Transverse colon (tissue), 4 donors: ENCODE results near the gene KCNH1. TPM values are rescaled to one million over a fixed set of nuclear protein-coding genes. Genes with fewer than 3 reads are reported as not detected.

ENCODE experiments used
- DNase-seq: peaks from one replicate; pipeline ENCODE4 v3.0.0-alpha.2; 2019
- H3K27ac ChIP-seq, 4 donors: fragments of 200-600 bp; sonication (generic); 2 replicates each; pipeline ENCODE4 v1.5.1; 2016 to 2018; ENCODE audit warnings: inconsistent platforms in 4 of 4
- H3K27me3 ChIP-seq: fragments of 200-600 bp; sonication (generic); 2 replicates; pipeline ENCODE4 v1.5.1; 2017; ENCODE audit warnings: inconsistent platforms
- H3K36me3 ChIP-seq, 4 donors: fragments of 200-600 bp; sonication (generic); 2 replicates each; pipeline ENCODE4 v1.5.1; 2017 to 2019; ENCODE audit warnings: inconsistent platforms in 4 of 4
- H3K4me1 ChIP-seq, 4 donors: fragments of 200-600 bp; sonication (generic); 2 replicates each; pipeline ENCODE4 v1.5.1; 2017 to 2020; ENCODE audit warnings: inconsistent platforms in 4 of 4
- H3K4me3 ChIP-seq, 4 donors: fragments of 200-600 bp; sonication (generic); 1 replicate in 1 of 4; 2 replicates in 3 of 4; pipeline versions ENCODE4 v1.5.1 to v1.6.1; 2017 to 2019; ENCODE audit warnings: inconsistent platforms in 4 of 4
- H3K9me3 ChIP-seq, 2 donors: fragments of 200-600 bp; sonication (generic); 2 replicates each; pipeline ENCODE4 v1.5.1; 2017 to 2019; ENCODE audit warnings: inconsistent platforms in 2 of 2
- EP300 ChIP-seq: sonication (generic); formaldehyde crosslinking; IDR thresholded peaks from one replicate; pipeline ENCODE4 v1.6.1; 2017; ENCODE audit warnings: antibody characterized with exemption, low read depth
- POLR2A ChIP-seq: fragments of 450-650 bp; IDR thresholded peaks from one replicate; pipeline ENCODE4 v1.6.1; 2016; ENCODE audit warnings: antibody characterized with exemption, mild to moderate bottlenecking, moderate library complexity
- POLR2AphosphoS5 ChIP-seq, 3 donors: sonication (generic); formaldehyde crosslinking; IDR thresholded peaks; one replicate each; pipeline ENCODE4 v1.6.1; 2016; ENCODE audit warnings: antibody characterized with exemption in 3 of 3
- WGBS, 2 donors: methylation state at CpG; one replicate each; pipeline ENCODE4 v1.1.5; 2018; ENCODE audit warnings: low coverage in 1 of 2; 5-methylcytosine and 5-hydroxymethylcytosine counted together
- in situ Hi-C, 4 donors: fragments of 200-750 bp; cut with MboI; loops; one replicate each; pipeline versions ENCODE4 v1.15.0 to v1.15.1; 2017; ENCODE audit warnings: low sequenced_read_pairs in 3 of 4, low pct_ligation_motif_present in 1 of 4, low pct_unique_long_range_greater_than_20kb in 1 of 4
- intact Hi-C: fragments of 100-400 bp; cut with DNase I; formaldehyde crosslinking; loops from one replicate; pipeline ENCODE4 v1.15.1; 2023; ENCODE audit warnings: low total_unique reads
- total RNA-seq, 4 donors: library from RNA; depleted of rRNA; stranded (reverse); fragments of >200 nt; gene quantifications; one replicate each; pipeline ENCODE4 v1.1.0, GENCODE V29; 2016
- TF ChIP-seq, protein P1 (sequence below), 5 experiments: fragments of 200-600 bp in 3 of 5; fragments of 450-650 bp in 2 of 5; sonication (generic) in 3 of 5; IDR thresholded peaks; 1 replicate in 2 of 5; 2 replicates in 3 of 5; pipeline ENCODE4 v1.5.1; 2016 to 2017; ENCODE audit warnings: antibody characterized with exemption in 5 of 5, inconsistent platforms in 3 of 5, mild to moderate bottlenecking in 2 of 5, moderate library complexity in 1 of 5

Gene KCNH1
- total RNA-seq, 4 donors from 2014 or later = 0.55 to 9.4 (median 2.2) TPM

DNA sequence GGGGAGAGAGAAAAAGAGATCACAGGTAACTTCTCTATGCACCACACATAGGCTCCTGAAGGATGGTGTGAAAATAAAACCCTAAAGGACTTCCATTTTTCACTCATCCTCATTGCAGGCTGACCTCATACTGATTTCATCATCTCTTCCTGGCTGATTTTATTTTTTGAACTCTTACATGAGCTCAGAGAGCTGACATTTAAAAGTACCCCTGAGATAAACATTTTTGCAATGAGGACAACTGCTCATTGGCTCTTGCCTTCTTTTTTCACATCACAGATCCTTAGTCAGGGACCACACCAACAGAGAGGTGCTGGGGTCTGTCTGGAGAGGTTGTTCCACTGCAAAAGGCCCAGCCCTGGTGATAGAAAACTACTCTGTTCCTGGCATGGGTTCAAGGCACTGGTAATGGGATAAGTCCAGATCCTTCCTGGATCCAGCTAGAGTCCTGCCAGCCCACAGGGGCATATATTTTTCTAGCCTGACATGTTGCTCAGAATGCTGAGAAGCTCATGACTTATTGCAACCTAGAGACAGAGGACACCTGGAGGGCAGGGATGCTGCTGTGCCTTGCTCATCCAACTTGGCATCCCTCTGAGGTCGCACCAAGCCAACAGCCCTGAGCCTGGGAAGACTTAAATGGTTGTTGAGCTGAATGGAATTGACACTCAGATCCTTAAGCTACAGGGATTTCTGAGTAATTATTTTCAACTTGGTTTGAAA is 445.3 kb downstream of the KCNH1 start:
- DNase-seq = no peak
- H3K4me1 ChIP-seq = no peaks in the 10 kb centered on the region
- H3K27ac ChIP-seq = no peak overlapping the region
- TF ChIP-seq POLR2A (no peak), EP300 (no peak), POLR2AphosphoS5 (IDR thresholded peaks at IDR 0.05) (no peak)
- WGBS, 2 donors = 86% methylated on average over 1 of the region's 1 CpG; no CpG with 5 or more reads in 1 of the 2 donors
- H3K4me3 ChIP-seq = no peak overlapping the region
- H3K27me3 ChIP-seq = no peaks in the 10 kb centered on the region
- H3K36me3 ChIP-seq = no peaks in the 10 kb centered on the region
- H3K9me3 ChIP-seq = no peaks in the 10 kb centered on the region
- intact Hi-C loops = no loop called here
- in situ Hi-C loops = no loop called here

DNA sequence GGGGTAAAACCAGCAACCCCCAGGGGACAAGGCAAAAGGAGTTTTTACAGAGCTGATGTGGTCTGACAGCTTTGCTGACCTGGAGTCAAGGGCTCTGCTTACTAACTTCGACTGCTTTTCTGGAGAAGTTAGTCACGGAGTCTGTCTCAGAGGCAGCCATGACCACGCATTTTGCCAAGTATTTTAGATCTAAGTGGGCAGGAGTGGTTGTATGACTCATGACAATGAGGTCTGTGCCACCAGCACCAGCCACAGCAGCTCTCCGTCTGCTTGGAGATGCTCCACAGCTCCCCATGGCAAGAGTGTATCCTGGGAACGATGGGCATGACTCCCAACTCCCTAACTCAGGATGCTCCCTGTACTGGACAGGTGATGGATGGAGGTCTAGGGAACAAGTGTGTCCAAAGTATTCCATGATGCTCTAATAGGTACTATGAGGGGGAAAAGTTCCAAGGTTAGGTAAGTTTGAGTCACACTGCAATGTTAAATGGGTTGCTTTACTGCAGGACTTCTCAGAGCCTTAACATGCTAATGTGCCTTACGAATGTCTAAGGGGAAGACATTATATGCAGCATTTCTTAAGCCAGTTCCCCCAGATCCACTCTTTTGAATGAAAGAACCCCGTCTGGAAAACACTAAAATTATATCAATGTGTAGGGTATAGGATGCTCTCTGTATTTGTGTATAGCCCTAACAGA is 446.2 kb downstream of the KCNH1 start:
- H3K4me3 ChIP-seq = no peak overlapping the region
- no peaks in the 10 kb centered on the region for H3K9me3 ChIP-seq
- no peaks in the 10 kb centered on the region for H3K27me3 ChIP-seq
- H3K27ac ChIP-seq = no peak overlapping the region
- intact Hi-C loops = no loop called here
- H3K36me3 ChIP-seq = no peaks in the 10 kb centered on the region
- H3K4me1 ChIP-seq = no peaks in the 10 kb centered on the region
- in situ Hi-C loops = no loop called here
- 72 to 85% methylated on average over 3 to 7 of the region's 7 CpGs for WGBS, 2 donors
- DNase-seq = no peak
- TF ChIP-seq POLR2A = no peak
- TF ChIP-seq POLR2AphosphoS5 (IDR thresholded peaks at IDR 0.05) = no peak
- TF ChIP-seq EP300 = no peak
- TF ChIP-seq, protein P1, sequence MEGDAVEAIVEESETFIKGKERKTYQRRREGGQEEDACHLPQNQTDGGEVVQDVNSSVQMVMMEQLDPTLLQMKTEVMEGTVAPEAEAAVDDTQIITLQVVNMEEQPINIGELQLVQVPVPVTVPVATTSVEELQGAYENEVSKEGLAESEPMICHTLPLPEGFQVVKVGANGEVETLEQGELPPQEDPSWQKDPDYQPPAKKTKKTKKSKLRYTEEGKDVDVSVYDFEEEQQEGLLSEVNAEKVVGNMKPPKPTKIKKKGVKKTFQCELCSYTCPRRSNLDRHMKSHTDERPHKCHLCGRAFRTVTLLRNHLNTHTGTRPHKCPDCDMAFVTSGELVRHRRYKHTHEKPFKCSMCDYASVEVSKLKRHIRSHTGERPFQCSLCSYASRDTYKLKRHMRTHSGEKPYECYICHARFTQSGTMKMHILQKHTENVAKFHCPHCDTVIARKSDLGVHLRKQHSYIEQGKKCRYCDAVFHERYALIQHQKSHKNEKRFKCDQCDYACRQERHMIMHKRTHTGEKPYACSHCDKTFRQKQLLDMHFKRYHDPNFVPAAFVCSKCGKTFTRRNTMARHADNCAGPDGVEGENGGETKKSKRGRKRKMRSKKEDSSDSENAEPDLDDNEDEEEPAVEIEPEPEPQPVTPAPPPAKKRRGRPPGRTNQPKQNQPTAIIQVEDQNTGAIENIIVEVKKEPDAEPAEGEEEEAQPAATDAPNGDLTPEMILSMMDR (IDR thresholded peaks at IDR 0.05) = no peak

DNA sequence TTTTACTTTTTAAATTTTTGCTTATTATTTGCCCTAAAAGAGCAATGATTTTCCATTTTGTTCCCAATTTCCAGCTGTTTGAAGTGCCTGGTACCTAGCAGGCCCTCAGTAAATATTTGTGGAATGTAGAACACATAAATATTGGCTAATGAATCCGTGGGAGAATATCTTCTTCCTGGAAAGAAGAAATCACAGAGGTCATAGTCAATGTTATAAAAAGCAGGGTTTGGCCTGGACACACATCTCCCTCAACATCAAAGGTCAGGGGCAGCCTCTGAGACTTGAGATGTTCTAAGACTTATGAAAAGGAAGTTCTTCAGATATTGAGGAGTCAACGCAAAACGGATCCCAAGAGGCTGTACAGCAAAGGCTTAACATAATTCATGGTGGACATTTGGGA is 447.1 kb downstream of the KCNH1 start:
- H3K9me3 ChIP-seq = no peaks in the 10 kb centered on the region

DNA sequence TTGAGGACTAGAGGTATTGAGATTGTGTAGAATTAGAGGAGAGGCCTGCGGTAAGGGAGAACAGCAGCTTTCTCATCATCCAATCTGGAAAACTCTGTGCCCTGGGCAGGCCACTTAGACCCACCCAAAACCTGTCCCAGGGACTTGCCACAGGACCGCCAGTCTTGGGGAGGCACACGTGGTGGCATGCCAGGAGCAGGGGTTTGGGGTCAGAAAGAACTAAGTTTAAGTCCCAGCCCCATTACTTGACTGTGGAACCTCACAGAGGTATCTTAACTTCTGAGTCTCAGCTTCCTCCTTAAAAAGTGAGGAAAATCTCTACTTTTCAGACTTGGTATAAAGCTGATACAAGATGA is 448.7 kb downstream of the KCNH1 start:
- no peaks in the 10 kb centered on the region for H3K36me3 ChIP-seq
- in situ Hi-C loops (no loop called here), intact Hi-C loops (no loop called here)
- no peak overlapping the region for H3K4me3 ChIP-seq
- no peaks in the 10 kb centered on the region for H3K27me3 ChIP-seq
- 82% methylated on average over 3 of the region's 3 CpGs; no CpG with 5 or more reads in 1 of the 2 donors for WGBS, 2 donors
- no peaks in the 10 kb centered on the region for H3K9me3 ChIP-seq
- H3K27ac ChIP-seq = no peak overlapping the region
- no peaks in the 10 kb centered on the region for H3K4me1 ChIP-seq
- no peak for DNase-seq
- TF ChIP-seq POLR2AphosphoS5 (IDR thresholded peaks at IDR 0.05) (no peak), POLR2A (no peak), EP300 (no peak)
- TF ChIP-seq, protein P1 (IDR thresholded peaks at IDR 0.05) = no peak

More for the DNA sequence above, 447.1 kb downstream of the KCNH1 start:
- Histone ChIP-seq H3K27me3 (no peaks in the 10 kb centered on the region), H3K4me3 (no peak overlapping the region), H3K27ac (no peak overlapping the region), H3K4me1 (no peaks in the 10 kb centered on the region), H3K36me3 (no peaks in the 10 kb centered on the region)
- intact Hi-C loops = no loop called here
- DNase-seq = no peak
- in situ Hi-C loops = no loop called here
- TF ChIP-seq, protein P1 (IDR thresholded peaks at IDR 0.05) = no peak
- TF ChIP-seq POLR2A (no peak), POLR2AphosphoS5 (IDR thresholded peaks at IDR 0.05) (no peak), EP300 (no peak)
- WGBS, 2 donors = 64 to 76% methylated on average over 2 to 3 of the region's 3 CpGs
